GM12865 (cell line): ENCODE measurements around the gene RCAN3.

Experiments used
- DNase-seq: peaks from one replicate; pipeline ENCODE4 v3.0.0; 2010; ENCODE audit warnings: low read depth
- H3K4me3 ChIP-seq: 2 replicates; pipeline ENCODE4 v1.5.1; 2011; ENCODE audit warnings: mild to moderate bottlenecking, low read depth, low read length, control low read depth
- CTCF ChIP-seq: IDR thresholded peaks from 2 replicates; pipeline ENCODE4 v1.5.1; 2011; ENCODE audit warnings: low read length, control low read depth, low read depth, inconsistent platforms; ENCODE audit not compliant: insufficient read depth; ENCODE audit errors: missing control alignments

Gene RCAN3

GRCh38 chr1:24503870-24504523 is 1.4 kb downstream of the RCAN3 start:
- DNase-seq: no peak
- H3K4me3 ChIP-seq: no peak overlapping the region

GRCh38 chr1:24504560-24504959 is 1.9 kb downstream of the RCAN3 start:
- DNase-seq: no peak
- H3K4me3 ChIP-seq: no peak overlapping the region
- TF ChIP-seq CTCF: no peak

More at GRCh38 chr1:24503870-24504523, 1.4 kb downstream of the RCAN3 start:
- TF ChIP-seq CTCF: no peak

- TF ChIP-seq CTCF: no peak
- DNase-seq: no peak
- H3K4me3 ChIP-seq: no peak overlapping the region
Observed at GRCh38 chr1:24505816-24506215, 3.2 kb downstream of the RCAN3 start.

GRCh38 chr1:24506691-24507381 is 4.2 kb downstream of the RCAN3 start:
- no peak overlapping the region for H3K4me3 ChIP-seq
- no peak for TF ChIP-seq CTCF
- no peak for DNase-seq

GRCh38 chr1:24507405-24507804 is 4.8 kb downstream of the RCAN3 start:
- no peak overlapping the region for H3K4me3 ChIP-seq
- TF ChIP-seq CTCF: no peak
- no peak for DNase-seq

GRCh38 chr1:24508911-24509310 is 6.3 kb downstream of the RCAN3 start:
- TF ChIP-seq CTCF: no peak
- H3K4me3 ChIP-seq: no peak overlapping the region

More at GRCh38 chr1:24508911-24509310, 6.3 kb downstream of the RCAN3 start:
- no peak for DNase-seq
